ENCODE data around the gene MKS1. TPM values are rescaled to one million over a fixed set of nuclear protein-coding genes. Genes with fewer than 3 reads are reported as not detected.

Gene MKS1
- total RNA-seq, 1 donor from 2014 or later = 13.8 TPM

DNA sequence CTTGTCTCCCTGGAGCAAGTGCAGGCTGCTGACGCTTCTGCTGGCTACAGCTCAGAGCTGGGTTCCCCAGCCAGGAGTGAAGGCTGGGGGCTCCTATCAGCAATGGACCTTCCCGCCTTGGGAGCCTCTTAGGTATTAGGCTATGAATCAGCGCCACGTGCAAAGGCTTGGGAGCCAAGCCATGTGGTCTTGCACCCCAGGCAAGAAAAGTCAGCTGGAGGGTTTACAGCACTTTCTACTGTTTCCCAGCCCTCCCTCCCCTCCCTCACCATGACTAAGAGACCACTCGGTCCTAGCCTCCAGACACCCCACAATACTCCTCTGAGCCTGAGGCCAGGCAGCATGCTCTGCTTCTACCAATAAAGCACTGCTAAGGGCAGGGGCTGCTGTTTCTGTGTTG, 14.3 kb downstream of the MKS1 start:
- no peak for DNase-seq (ENCODE audit: extremely low read depth, low read depth, low spot score)

DNA sequence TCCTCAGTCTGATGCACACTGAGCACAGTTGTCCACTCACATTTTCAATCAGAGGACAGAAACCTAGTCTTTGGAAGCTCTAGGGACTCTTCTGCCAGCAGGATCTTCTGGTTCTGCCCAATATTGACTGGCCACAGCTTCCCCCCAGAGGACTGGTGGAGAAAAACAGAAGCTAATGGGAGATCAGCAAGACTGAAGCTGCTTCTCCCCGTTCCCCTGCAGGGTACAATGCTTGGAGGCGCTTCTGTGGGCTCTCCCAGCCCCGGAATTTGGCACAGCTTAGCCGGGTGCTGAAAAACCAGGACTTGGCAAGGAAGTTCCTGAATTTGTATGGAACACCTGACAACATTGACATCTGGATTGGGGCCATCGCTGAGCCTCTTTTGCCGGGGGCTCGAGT, 16.2 kb downstream of the MKS1 start:
- no peak for DNase-seq (ENCODE audit: extremely low read depth, low read depth, low spot score)

DNA sequence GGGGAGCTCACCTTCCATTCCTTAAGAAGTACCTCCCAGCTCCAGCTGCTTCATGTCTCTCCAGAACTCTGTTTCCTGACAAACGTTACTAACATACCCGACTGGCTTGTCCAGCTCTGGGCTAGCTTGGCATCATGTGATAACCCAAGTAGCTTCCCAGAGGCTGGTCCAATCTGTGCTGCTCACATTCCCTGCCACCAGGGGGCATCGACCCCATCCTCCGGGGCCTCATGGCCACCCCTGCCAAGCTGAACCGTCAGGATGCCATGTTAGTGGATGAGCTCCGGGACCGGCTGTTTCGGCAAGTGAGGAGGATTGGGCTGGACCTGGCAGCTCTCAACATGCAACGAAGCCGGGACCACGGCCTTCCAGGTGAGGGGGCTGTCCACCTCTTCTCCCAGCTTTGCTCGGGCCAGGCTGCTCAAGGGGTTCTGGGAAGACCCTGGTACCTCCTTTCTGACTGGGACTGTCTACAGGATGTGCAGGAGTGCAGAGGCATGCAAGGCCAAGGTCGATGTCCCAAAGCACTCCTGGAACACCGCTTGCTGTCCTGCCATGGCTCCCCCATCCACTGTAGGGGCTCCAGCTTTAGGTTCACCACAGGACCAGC, 18.9 kb downstream of the MKS1 start:
- no peak for DNase-seq (ENCODE audit: extremely low read depth, low read depth, low spot score)

DNA sequence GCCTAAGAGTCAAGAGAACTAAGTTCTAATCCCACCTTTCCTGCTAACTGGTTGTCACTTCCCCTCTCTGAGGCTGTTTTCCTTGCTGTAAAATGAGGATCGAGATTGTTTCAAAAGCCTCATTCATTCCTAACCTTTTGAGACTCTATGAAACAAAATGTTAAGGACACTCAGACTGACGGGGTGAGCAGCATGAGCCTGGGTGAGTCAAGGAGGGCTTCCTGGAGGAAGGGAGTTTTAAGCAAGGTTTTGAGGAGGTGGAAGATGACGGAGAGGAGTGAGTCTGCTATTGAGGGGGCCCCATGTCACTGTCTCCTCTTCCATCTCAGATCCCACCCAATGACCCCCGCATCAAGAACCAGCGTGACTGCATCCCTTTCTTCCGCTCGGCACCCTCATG, 22.4 kb downstream of the MKS1 start:
- no peak for DNase-seq (ENCODE audit: extremely low read depth, low read depth, low spot score)

DNA sequence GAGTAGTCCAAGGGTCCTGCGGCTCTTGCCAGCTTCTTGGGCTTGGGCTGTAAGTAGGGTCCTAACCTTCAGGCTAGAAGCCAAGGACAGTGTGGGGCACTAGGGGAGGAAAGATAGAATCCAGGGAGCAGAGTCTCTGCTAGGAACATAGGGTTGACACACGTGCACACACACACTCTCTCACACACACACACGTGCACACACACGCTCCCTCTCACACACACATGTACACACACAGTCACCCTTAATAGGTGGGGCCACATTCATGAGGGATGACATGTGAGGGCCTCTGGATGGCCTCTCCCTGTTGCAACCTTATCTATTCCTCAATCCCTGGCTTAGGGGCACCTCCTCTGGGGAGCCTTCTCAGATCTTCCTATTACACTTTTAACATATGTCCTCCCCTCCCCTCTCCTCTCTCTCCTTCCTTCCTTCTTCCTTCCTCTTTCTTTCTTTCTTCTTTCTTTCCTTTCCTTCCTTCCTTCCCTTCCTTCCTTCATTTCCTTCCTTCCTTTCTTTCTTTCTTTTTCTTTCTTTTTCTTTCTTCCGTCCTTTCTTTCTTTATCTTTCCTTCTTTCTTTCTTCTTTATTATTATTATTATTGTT, 23.4 kb downstream of the MKS1 start:
- DNase-seq (ENCODE audit: extremely low read depth, low read depth, low spot score) = no peak

DNA sequence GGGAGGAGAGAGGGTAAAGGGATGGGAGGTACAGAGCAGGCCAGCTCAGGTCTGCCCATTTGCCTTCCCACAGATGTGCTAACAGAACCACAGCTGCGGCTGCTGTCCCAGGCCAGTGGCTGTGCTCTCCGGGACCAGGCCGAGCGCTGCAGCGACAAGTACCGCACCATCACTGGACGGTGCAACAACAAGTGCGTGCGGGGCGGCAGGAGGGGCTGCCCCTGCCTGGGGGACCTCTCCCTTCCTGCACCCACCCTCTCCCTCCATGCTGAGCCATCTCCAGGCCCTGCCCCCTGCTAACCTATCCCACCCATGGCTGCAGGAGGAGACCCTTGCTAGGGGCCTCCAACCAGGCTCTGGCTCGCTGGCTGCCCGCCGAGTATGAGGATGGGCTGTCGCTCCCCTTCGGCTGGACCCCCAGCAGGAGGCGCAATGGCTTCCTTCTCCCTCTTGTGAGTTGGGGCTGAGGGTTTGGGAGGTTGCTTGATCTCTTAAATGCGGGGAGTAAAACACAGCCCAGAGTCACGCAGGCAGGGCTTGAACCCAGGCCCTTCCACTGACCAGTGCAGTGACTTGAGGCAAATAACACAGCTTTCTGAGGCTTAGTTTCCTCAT, 25.3 kb downstream of the MKS1 start:
- DNase-seq (ENCODE audit: extremely low read depth, low read depth, low spot score) = no peak

DNA sequence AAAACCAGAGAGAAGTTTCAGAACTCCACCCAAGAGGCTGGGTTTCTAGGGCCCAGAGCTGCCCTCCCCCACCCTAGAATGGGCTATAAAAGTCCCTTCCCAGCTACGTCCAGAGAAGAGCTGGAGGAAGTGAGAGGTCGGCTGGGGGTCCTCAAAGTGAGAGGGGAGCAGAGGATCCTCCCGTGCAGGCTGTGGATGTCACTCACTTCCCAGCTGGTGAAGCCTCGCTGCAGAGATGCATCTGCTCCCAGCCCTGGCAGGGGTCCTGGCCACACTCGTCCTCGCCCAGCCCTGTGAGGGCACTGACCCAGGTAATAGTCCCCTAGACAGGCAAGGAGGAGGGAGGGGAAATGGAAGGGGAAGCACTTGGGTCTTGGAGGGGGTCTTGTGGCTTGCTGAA, 26.4 kb downstream of the MKS1 start, which contains the start of gene EPX:
EPX (plus strand) TSS at position 115 of the 400 bp plus-strand sequence; CDS start at position 236, 121 bp downstream.
- no peak for DNase-seq (ENCODE audit: extremely low read depth, low read depth, low spot score)

DNA sequence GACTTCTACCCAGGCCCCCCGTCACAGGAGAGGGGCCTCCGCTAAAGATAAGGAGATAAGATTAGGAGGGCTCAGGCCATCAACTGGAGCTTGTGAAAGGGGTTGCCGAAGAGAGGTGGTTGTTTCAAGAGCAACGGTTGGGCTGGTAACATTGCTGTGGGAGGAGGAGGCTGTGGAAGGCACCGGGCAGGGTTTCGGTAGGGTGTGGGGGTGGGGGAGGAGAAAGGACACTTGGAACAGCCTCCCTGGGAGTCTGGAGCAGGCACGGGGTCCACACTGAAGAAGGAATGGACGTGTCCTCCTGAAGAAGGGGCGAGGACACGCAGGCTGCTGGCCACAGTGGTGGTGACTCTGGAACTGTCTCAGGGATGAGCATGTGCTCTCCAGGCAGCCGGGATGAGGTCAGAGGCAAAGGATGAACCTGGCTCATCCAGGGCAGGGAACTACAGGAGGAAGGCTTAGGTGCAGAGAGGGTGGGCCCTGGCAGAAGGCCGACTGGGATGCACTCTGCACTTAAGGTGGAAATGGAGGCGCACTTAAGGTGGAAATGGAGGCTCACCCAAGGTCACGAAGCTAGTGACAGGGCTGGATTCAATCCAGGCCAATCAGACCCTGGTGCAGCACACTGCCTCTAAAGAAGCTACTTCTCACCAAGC, 27.7 kb downstream of the MKS1 start:
- DNase-seq (ENCODE audit: extremely low read depth, low read depth, low spot score) = no peak

DNA sequence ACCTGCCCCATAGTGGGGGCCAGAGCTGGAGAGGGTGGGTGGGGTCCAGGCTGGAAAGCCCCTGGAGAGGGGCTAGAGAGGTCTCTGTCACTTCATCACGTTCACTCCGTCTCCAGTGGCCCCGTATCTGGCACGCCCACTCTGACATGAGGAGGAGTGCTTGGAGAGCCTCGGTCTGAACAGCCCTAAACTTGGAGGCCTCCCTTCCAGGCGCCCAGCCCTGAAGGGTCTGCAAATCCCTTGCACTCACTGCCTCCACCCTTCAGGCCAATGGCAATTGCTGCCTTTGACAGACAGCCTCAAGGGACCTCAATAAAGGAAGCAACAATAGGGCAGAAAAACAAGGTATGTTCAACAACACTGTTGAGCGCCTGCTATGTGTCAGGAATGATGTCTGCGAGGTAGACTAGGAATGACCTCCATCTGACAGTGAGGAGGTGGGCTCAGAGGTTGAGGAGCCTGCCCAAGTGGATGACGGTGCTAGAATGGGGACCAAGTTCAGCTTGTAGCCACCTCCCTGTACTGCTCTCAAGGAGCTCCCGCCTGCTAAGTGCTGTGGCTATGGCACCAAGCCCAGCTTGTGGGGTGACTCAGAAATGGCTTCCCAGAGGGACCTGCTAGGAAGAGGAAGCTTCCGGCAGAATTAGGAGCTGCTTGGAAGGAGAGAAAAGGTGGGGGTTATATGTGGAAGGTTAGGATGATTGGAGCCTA, 29.5 kb downstream of the MKS1 start:
- no peak for DNase-seq (ENCODE audit: extremely low read depth, low read depth, low spot score)

DNA sequence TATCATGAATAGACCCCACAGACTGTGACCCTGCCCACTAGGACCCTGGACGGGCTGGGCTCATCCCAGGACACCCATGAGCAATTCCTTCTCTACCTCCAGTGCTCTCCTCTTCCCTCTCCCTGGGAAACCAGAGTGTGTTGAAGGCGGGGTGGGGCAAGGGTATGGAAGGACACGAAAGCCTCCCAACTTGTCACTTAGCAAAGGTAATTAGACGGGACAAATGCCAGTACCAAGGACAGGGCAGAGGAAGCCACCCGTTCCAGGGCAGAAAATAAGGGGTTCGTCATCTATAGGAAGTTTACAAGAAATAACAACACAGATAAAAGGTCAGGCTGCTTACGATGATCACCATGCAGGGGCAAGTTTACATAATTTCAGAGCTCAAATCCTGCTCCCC, 31.4 kb downstream of the MKS1 start:
- DNase-seq (ENCODE audit: extremely low read depth, low read depth, low spot score) = no peak

DNA sequence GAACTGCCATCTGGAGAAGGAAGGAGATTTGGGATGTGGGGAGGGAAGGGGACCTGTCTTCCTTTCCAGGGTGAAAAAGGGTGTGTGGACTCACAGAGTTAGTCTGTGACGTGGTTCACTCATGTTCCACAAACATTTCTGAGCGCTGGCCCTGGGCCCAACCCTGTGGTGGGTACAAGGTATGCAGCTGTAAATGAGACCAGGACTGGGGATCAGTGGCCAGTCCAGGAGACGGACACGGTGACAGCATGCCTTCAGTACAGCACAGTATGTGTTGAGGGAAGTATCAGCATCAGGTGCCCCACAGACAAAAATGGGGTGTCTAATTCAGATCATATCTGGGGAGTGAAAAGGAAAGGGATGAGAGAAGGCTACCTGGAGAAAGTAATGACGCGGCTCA, 32.0 kb downstream of the MKS1 start:
- no peak for DNase-seq (ENCODE audit: extremely low read depth, low read depth, low spot score)

DNA sequence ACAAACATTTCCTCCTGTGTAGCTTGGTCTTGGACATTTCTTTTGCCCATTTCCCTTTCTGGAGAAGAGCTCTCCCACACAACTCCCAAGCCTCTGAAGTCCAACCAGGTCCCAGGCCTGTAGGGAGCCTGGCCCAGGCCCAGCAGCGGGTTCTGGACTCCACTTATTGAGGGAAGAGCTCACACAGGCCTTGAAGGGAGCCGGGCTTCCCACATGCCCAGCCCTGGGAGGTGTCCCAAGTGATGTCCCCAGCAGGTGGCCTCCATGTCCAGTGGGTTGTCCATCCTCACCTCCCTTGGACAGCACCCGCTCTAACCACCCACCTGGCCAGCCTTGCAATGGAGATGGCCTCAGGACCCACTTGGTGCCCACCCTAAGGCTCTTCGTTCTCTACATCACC, 32.5 kb downstream of the MKS1 start:
- DNase-seq (ENCODE audit: extremely low read depth, low read depth, low spot score) = no peak

DNA sequence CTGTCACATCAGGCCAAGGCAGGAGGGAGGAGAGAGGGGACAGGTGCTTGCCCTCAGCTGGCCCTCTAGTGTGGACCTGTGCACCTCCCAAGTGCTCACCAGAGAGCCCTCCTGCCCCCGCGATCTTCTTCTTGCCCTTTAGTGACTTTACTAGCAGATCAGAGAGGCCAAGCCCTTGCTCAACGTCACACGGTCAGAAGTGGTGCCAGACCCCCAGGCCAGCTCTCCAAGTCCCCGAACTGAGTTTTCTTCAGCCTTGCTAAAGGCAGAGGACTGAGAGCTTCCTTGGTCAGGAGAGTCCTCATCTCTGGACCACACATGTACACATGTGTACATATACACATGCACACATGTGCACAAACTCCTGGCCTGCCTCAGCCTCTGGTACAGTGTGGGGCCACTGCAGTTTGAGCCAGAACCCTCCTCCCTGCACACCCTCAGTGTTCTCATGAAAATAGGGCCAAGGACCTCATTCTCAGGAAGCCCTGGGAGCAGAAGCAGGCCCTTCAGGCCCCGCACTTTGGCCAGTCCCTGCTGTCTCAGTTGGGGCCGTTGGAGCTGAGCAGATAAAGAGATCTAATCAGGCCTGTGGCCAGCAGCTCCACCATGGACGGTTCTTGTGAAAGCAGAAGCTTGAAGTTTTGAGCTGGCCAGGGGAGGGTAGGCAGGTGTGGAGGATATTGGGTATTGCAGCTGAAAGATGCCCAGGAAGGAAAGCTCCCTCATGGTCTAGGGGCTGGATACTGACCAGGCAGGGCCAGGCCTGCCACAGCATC, 33.9 kb downstream of the MKS1 start:
- DNase-seq (ENCODE audit: extremely low read depth, low read depth, low spot score) = no peak

DNA sequence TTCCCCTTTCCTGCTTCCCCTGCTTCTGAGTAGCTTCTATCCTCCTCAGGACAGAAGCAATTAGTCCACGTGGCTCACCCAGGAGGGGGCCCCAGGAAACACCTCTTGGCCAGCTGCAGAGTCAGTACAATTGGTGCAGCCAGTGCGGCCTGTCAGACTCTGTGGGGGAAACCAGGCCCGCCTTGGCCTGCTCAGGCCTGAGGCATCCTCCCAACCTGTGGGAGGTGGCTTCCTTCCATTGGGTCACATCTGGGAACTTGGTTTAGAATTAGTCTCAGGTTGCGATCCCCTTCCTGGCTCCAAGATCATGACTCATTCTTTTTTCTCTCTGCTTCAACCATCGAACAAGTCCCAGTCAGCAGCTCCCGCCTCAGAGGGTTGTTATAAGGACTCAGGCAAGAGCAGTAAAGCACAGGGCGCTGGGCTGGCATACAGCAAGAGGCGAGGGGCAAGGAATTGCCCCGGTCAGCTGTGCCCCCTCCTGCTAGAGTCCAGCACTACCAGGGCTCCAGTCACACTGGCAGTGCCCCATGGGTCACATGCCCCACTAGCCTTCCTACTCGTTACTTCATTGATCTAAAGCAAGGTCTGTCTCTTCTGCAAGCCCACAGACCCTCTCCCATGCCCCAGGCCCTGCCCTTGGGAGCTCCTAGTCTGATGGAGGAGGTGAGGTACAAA, 34.6 kb downstream of the MKS1 start:
- no peak for DNase-seq (ENCODE audit: extremely low read depth, low read depth, low spot score)

DNA sequence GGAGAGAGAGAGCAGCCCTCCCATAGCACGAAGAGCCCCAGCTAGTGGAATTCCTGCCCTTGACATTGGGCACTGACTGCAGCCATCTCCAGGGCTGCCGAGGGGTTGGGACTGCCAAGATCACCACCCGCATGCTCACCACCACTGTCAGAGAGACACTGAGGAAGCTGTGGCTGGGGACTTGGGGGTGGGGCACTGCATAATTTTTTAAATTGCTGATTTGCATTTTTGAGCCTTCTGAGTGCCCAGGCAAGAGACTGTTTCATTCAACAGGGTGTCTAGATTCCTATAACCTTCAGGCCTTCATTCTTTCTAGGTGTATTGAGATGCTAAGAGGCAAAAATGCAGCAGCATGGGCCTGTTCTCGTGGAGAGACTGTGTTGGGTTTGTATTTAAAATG, 35.5 kb downstream of the MKS1 start:
- no peak for DNase-seq (ENCODE audit: extremely low read depth, low read depth, low spot score)

DNA sequence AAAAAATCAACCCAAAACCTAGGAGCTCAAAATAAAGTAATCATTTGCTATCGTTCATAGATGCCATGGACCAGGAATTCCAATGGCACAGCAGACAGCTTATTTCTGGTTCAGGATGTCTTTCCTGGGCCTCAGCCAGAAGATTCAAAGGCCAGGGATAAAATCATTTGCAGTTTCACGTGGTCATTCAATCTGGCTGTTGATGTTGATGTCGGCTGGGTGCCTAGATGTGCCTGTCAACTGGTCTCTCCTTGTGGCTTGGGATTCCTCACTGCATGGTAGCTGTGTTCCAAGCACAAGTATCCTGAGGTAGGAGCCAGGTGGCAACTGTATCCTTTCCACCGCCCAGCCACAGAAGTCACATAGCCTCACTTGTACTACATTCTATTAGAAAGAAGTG, 37.3 kb downstream of the MKS1 start:
- DNase-seq (ENCODE audit: extremely low read depth, low read depth, low spot score) = no peak

DNA sequence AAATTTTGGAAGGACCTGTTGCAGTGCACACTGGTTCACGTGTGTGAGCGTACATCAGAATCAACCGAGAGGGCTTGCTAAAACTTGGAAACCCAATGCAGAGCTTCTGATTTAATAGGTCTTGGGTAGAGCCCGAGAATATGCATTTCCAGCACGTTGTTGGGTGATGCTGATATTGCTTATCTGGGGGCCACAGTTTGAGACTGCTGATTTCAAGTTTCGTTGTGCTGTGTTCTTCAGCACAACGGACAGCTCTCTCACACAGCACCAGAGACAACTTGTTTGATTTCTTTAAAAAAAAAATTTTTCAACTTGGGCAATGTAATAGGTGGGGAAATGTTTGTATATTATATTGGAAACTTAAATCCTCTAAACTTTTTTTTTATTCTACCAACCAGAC, 42.9 kb downstream of the MKS1 start:
- no peak for DNase-seq (ENCODE audit: extremely low read depth, low read depth, low spot score)

DNA sequence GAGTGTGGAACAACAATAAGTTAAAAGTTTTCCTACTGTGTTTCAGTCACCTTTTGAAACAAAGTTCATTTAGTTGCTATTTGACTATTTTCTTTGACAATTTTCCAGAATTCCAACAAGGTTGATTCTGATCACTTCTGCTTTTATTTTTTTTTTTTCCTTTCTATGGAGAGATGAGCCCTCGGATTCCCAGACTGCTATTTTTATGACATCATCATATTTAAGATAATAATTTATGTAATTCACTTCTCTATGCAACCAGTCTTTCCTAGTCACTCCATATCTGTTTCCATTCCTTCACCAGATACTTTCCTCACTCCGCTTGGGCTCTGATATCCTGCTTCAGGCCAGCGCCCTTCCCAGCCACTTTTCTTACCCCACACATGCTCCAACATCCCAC, 44.2 kb downstream of the MKS1 start:
- DNase-seq (ENCODE audit: extremely low read depth, low read depth, low spot score) = no peak

DNA sequence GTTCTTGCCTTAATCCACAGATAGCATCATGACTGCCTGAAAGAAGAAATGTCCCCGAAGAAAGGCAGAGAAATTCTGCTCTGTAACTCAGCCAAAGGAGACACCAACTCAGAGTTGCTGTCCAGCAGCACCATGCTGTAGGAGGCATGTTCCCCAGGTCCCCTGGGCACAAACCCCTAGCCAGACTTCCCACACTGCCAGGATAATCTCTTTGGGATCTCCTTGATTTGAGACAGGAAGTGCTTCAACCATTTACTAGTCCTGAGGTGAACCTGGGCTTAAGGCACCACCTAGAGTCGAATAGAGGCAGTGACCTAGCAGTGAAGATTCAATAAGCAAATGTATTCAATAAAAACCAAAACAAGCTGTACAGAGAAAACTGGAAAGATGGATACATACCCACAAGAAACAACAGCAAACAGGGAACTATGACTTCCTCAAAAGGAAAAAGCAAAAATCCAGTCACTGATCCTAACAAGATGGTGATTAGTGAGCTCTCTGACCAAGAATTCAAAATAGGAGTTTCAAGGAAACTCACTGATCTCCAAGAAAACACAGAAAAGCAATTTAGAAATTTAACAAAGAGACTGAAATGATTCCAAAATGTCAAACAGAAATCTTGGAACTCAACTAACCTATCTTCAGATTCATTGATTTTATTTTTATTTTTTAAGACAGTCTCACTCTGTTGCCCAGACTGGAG, 46.5 kb downstream of the MKS1 start:
- DNase-seq (ENCODE audit: extremely low read depth, low read depth, low spot score) = no peak

Measured in glomerular endothelial cell (primary cell).